K562 (cell line): ENCODE measurements around the gene ADAMTS15. TPM values are rescaled to one million over a fixed set of nuclear protein-coding genes. Genes with fewer than 3 reads are reported as not detected.

Source experiments
- ATAC-seq: fragments of 200-7000 bp; cut with Tn5 transposase; 3 replicates; pipeline ENCODE4 v1.9.1; 2020; ENCODE audit warnings: moderate library complexity
- BruUV-seq: library from RNA; stranded (reverse); fragments of 400-500 nt; replicated peaks from 2 replicates; lab custom pipeline; 2021; lab: Mats Ljungman, UMichigan
- CTCF ChIA-PET: fragments of 300-600 bp; formaldehyde crosslinking; extraction: SDS; loops from one replicate; lab custom pipeline; 2021; ENCODE audit warnings: low intra/inter-chr PET ratio; lab: Yijun Ruan, JAX
- POLR2A ChIA-PET: fragments of 300-600, 350-650 bp; sonication (Branson Sonifier 250); formaldehyde crosslinking; extraction: SDS; loops from one replicate; lab custom pipeline; 2021; ENCODE audit warnings: antibody characterized with exemption, inconsistent platforms; lab: Yijun Ruan, JAX
- DNase-seq, 4 experiments: peaks; one replicate each; pipeline versions ENCODE4 v3.0.0 to v3.0.0-alpha.2; 2011 to 2018; ENCODE audit warnings: low spot score in 3 of 4, mixed read lengths in 3 of 4; ENCODE audit errors: extremely low read depth in 1 of 4
- FAIRE-seq: peaks from 2 replicates; lab custom pipeline; 2011; peaks lifted over from hg19 to GRCh38; lab: Jason Lieb, UNC
- H2AFZ ChIP-seq: 2 replicates; pipeline ENCODE4 v1.6.0; 2011; ENCODE audit warnings: low read depth, low read length, control low read depth, inconsistent platforms
- H3K27ac ChIP-seq: fragments of 200-600 bp; 3 replicates; pipeline ENCODE4 v1.8.0; 2011; ENCODE audit warnings: low read depth, mild to moderate bottlenecking, control low read depth, inconsistent platforms, low read length, moderate library complexity, mixed read lengths; ENCODE audit errors: extremely low read depth
- H3K27me3 ChIP-seq, 2 experiments: fragments of 300-600 bp in 1 of 2; 2 replicates in 1 of 2; 3 replicates in 1 of 2; pipeline versions ENCODE4 v1.6.0 to v1.8.0; 2011; ENCODE audit warnings: inconsistent platforms in 2 of 2, low read length in 2 of 2, mild to moderate bottlenecking in 1 of 2, mixed read lengths in 1 of 2, moderate library complexity in 1 of 2; ENCODE audit not compliant: control insufficient read depth in 2 of 2, insufficient read depth in 2 of 2
- H3K36me3 ChIP-seq: fragments of 300-600 bp; 3 replicates; pipeline ENCODE4 v1.8.0; 2011; ENCODE audit warnings: mild to moderate bottlenecking, low read length, inconsistent platforms; ENCODE audit not compliant: control insufficient read depth, insufficient read depth
- H3K4me1 ChIP-seq, 2 experiments: fragments of 200-600 bp in 1 of 2; replicated peaks in 1 of 2; 2 replicates in 1 of 2; 3 replicates in 1 of 2; pipeline versions ENCODE4 v1.5.1 to v1.8.0; 2011; ENCODE audit warnings: inconsistent platforms in 2 of 2, low read length in 2 of 2, mild to moderate bottlenecking in 1 of 2, mixed read lengths in 1 of 2, moderate library complexity in 1 of 2; ENCODE audit not compliant: control insufficient read depth in 2 of 2, insufficient read depth in 2 of 2
- H3K4me2 ChIP-seq: 2 replicates; pipeline ENCODE4 v1.6.1; 2011; ENCODE audit warnings: low read length, control low read depth, inconsistent platforms, mixed read lengths; ENCODE audit not compliant: insufficient read depth
- H3K4me3 ChIP-seq: fragments of 200-600 bp; sonication (generic), shearing (Covaris generic); 2 replicates; pipeline ENCODE4 v1.5.1; 2016; ENCODE audit warnings: control low read depth, inconsistent platforms
- H3K79me2 ChIP-seq: fragments of 200-600 bp; 3 replicates; pipeline ENCODE4 v1.8.0; 2011; ENCODE audit warnings: low read length, inconsistent platforms; ENCODE audit not compliant: control insufficient read depth, insufficient read depth
- H3K9ac ChIP-seq, 2 experiments: 2 replicates each; pipeline versions ENCODE4 v1.6.0 to v1.6.1; 2011; ENCODE audit warnings: low read depth in 2 of 2, low read length in 2 of 2, control low read depth in 1 of 2, inconsistent platforms in 1 of 2, mild to moderate bottlenecking in 1 of 2, mixed read lengths in 1 of 2; ENCODE audit not compliant: insufficient read depth in 1 of 2
- H3K9me1 ChIP-seq: one replicate; pipeline ENCODE4 v1.6.0; 2011; ENCODE audit warnings: inconsistent platforms, mild to moderate bottlenecking, low read length, moderate library complexity; ENCODE audit not compliant: control insufficient read depth, insufficient read depth
- H3K9me3 ChIP-seq: replicated peaks from 2 replicates; pipeline ENCODE4 v1.5.1; 2011; ENCODE audit warnings: low read depth, low read length, inconsistent platforms; ENCODE audit not compliant: control insufficient read depth, insufficient read depth
- H4K20me1 ChIP-seq: replicated peaks from 2 replicates; pipeline ENCODE4 v1.6.1; 2011; ENCODE audit warnings: low read length, inconsistent platforms, mixed read lengths; ENCODE audit not compliant: control insufficient read depth, insufficient read depth
- GTF2E2 ChIP-seq: fragments of 200-800 bp; sonication (Bioruptor generic); IDR thresholded peaks from 2 replicates; pipeline ENCODE4 v1.6.1; 2016; ENCODE audit warnings: missing genetic modification characterization, missing compliant biosample characterization
- MLX ChIP-seq, 2 experiments: fragments of 450-650 bp in 1 of 2; sonication (generic) in 1 of 2; formaldehyde crosslinking; conservative IDR thresholded peaks; 2 replicates each; pipeline versions ENCODE4 v1.4.0 to v1.8.1; 2020 to 2022; ENCODE audit warnings: mild to moderate bottlenecking in 1 of 2, missing genetic modification reagents in 1 of 2
- NBN ChIP-seq: fragments of 450-650 bp; IDR thresholded peaks from 2 replicates; pipeline ENCODE4 v1.6.1; 2016; ENCODE audit warnings: low read depth, mild to moderate bottlenecking
- RFX1 ChIP-seq: fragments of 450-650 bp; IDR thresholded peaks from 2 replicates; pipeline ENCODE4 v1.6.1; 2016; ENCODE audit warnings: mild to moderate bottlenecking, moderate library complexity
- SNAPC5 ChIP-seq: fragments of 250-450 bp; sonication (Bioruptor Pico); IDR thresholded peaks from 2 replicates; pipeline ENCODE4 v1.8.0; 2021; ENCODE audit warnings: moderate library complexity, mild to moderate bottlenecking, inconsistent platforms
- STAT5B ChIP-seq: fragments of 250-450 bp; sonication (Bioruptor Pico); IDR thresholded peaks from 2 replicates; pipeline ENCODE4 v1.8.0; 2021; ENCODE audit warnings: mild to moderate bottlenecking, inconsistent platforms
- ZBTB33 ChIP-seq: sonication (generic); formaldehyde crosslinking; IDR thresholded peaks from 2 replicates; pipeline ENCODE4 v1.8.1; 2023; ENCODE audit warnings: mild to moderate bottlenecking, missing genetic modification reagents
- ZBTB5 ChIP-seq: fragments of 450-650 bp; IDR thresholded peaks from 2 replicates; pipeline ENCODE4 v1.6.1; 2017; ENCODE audit warnings: antibody characterized with exemption
- ZFP36 ChIP-seq: fragments of 150-350 bp; IDR thresholded peaks from 2 replicates; pipeline ENCODE4 v1.6.1; 2018; ENCODE audit warnings: low read length, low read depth; ENCODE audit not compliant: partially characterized antibody
- ZNF165 ChIP-seq: fragments of 250-450 bp; sonication (Bioruptor Pico); IDR thresholded peaks from 2 replicates; pipeline ENCODE4 v1.4.0; 2020; ENCODE audit warnings: borderline replicate concordance
- ZNF511 ChIP-seq: sonication (generic); formaldehyde crosslinking; IDR thresholded peaks from 2 replicates; pipeline ENCODE4 v1.8.0; 2022; ENCODE audit warnings: mild to moderate bottlenecking, missing genetic modification reagents
- in situ Hi-C: fragments of 300-500 bp; cut with MboI; formaldehyde crosslinking; loops from 4 replicates; pipeline ENCODE4 v1.15.0; 2018; ENCODE audit warnings: inconsistent platforms, mixed read lengths
- intact Hi-C: fragments of 100-400 bp; cut with micrococcal nuclease; formaldehyde crosslinking; loops from 2 replicates; pipeline ENCODE4 v1.14.2; 2022
- polyA plus RNA-seq, 8 experiments: library from polyadenylated mRNA; depleted of rRNA in 4 of 8; stranded (reverse) in 5 of 8; unstranded in 3 of 8; fragments of >200 nt; fragmentation: Nextera tagmentation in 2 of 8; fragmentation: Illumina TruSeq in 1 of 8; extraction: Ambion mirVana in 2 of 8; extraction: Trizol in 1 of 8; gene quantifications; 2 replicates each; pipeline versions ENCODE4 v1.2.1 to v1.2.3, GENCODE V29; 2011 to 2014; ENCODE audit warnings: inconsistent platforms in 1 of 8, missing spikeins in 1 of 8
- total RNA-seq, 7 experiments: library from RNA; depleted of rRNA in 6 of 7; stranded (reverse); fragments of >200 nt in 6 of 7; fragmentation: Illumina TruSeq in 2 of 7; extraction: Trizol in 2 of 7; gene quantifications; 2 replicates each; pipeline versions ENCODE4 v1.2.1 to v1.2.3, GENCODE V29; 2011 to 2021; ENCODE audit warnings: low replicate concordance in 1 of 7

ADAMTS15 gene
- total and polyA plus RNA-seq, 9 of the 15 experiments (the other 6 are each of a cell fraction or from before 2014, with no cell fraction given), result 0.04 TPM; not detected in 8

- no peak for TF ChIP-seq NBN
- TF ChIP-seq MLX (CRISPR knock-in tag; conservative IDR thresholded peaks at IDR 0.05), result no peak
- no peak for TF ChIP-seq ZNF511 (CRISPR knock-in tag)
- TF ChIP-seq ZBTB33 (CRISPR knock-in tag), result no peak
Measured at GRCh38 chr11:130513132-130513531, 64.7 kb downstream of the ADAMTS15 start (continued).

GRCh38 chr11:130514316-130514715 lies 65.9 kb downstream of the ADAMTS15 start:
- Histone ChIP-seq H3K27me3 (peaks cover 0 to 18% of the 10 kb centered on the region in 2 experiments; a peak in 3 of 5 replicates), H2AFZ (no peak overlapping the region), H3K27ac (no peak overlapping the region), H3K9me1 (no peaks in the 10 kb centered on the region), H3K4me1 (no peaks in the 10 kb centered on the region), H3K4me2 (no peak overlapping the region), H3K79me2 (no peaks in the 10 kb centered on the region), H4K20me1 (no peaks in the 10 kb centered on the region), H3K9me3 (no peaks in the 10 kb centered on the region), H3K9ac (no peak overlapping the region), H3K4me3 (no peak overlapping the region), H3K36me3 (no peaks in the 10 kb centered on the region)
- CTCF ChIA-PET, result no interaction called here
- intact Hi-C loops (no loop called here), in situ Hi-C loops (no loop called here)
- DNase-seq (no peak), ATAC-seq (no peak), FAIRE-seq (no peak)
- BruUV-seq, result no TSS peak
- POLR2A ChIA-PET, result interaction anchor here (0.6 kb wide), 1 partner anchor 24 kb away, joined by 3 read pairs; no protein-coding TSS in a partner anchor
- TF ChIP-seq STAT5B (CRISPR knock-in tag) (no peak), ZNF165 (CRISPR knock-in tag) (no peak), ZBTB5 (no peak), ZFP36 (no peak), GTF2E2 (no peak), SNAPC5 (CRISPR knock-in tag) (no peak), RFX1 (no peak)
